ENCODE data around the gene RAB36. TPM values are rescaled to one million over a fixed set of nuclear protein-coding genes. Genes with fewer than 3 reads are reported as not detected.

The RAB36 gene
- total RNA-seq, 4 donors from 2014 or later = 1.0 to 2.5 (median 1.7) TPM; not detected in 1

GRCh38 chr22:23154461-23154860 lies 9.2 kb downstream of the RAB36 start:
- Histone ChIP-seq H3K4me3 (no peak overlapping the region), H3K27me3 (no peaks in the 10 kb centered on the region), H3K27ac (no peak overlapping the region), H3K36me3 (no peaks in the 10 kb centered on the region), H3K9me3 (no peaks in the 10 kb centered on the region), H3K4me1 (peaks cover 0 to 4% (median 2%) of the 10 kb centered on the region in 4 donors)
- no peak for DNase-seq
- no peak for TF ChIP-seq POLR2A (IDR thresholded peaks at IDR 0.05)

- no peak for DNase-seq
- Histone ChIP-seq H3K27me3 (no peaks in the 10 kb centered on the region), H3K36me3 (no peaks in the 10 kb centered on the region), H3K4me1 (peaks cover 0 to 4% (median 2%) of the 10 kb centered on the region in 4 donors), H3K27ac (no peak overlapping the region), H3K9me3 (no peaks in the 10 kb centered on the region), H3K4me3 (no peak overlapping the region)
- TF ChIP-seq CTCF (IDR thresholded peaks at IDR 0.05) (no peak), POLR2A (IDR thresholded peaks at IDR 0.05) (no peak)
Measured at GRCh38 chr22:23155143-23155542, 9.9 kb downstream of the RAB36 start.

- DNase-seq = no peak
- Histone ChIP-seq H3K4me1 (peaks cover 0 to 4% (median 2%) of the 10 kb centered on the region in 4 donors), H3K36me3 (no peaks in the 10 kb centered on the region), H3K9me3 (no peaks in the 10 kb centered on the region), H3K4me3 (no peak overlapping the region), H3K27ac (no peak overlapping the region), H3K27me3 (no peaks in the 10 kb centered on the region)
- TF ChIP-seq POLR2A (IDR thresholded peaks at IDR 0.05) = no peak
- TF ChIP-seq CTCF (IDR thresholded peaks at IDR 0.05) = no peak
Measured at GRCh38 chr22:23155831-23156230, 10.6 kb downstream of the RAB36 start.

GRCh38 chr22:23156286-23156685 lies 11.0 kb downstream of the RAB36 start:
- Histone ChIP-seq H3K4me1 (peaks cover 0 to 4% (median 2%) of the 10 kb centered on the region in 4 donors), H3K9me3 (no peaks in the 10 kb centered on the region), H3K4me3 (no peak overlapping the region), H3K36me3 (no peaks in the 10 kb centered on the region), H3K27ac (no peak overlapping the region), H3K27me3 (no peaks in the 10 kb centered on the region)
- no peak for DNase-seq
- no peak for TF ChIP-seq CTCF (IDR thresholded peaks at IDR 0.05)

GRCh38 chr22:23157560-23158515 lies 12.6 kb downstream of the RAB36 start:
- H3K27ac ChIP-seq = no peak overlapping the region
- H3K36me3 ChIP-seq = no peaks in the 10 kb centered on the region
- H3K9me3 ChIP-seq = no peaks in the 10 kb centered on the region
- peaks cover 0 to 3% (median 0%) of the 10 kb centered on the region in 4 donors for H3K4me1 ChIP-seq
- no peak overlapping the region for H3K4me3 ChIP-seq
- DNase-seq = no peak
- H3K27me3 ChIP-seq = no peaks in the 10 kb centered on the region
- TF ChIP-seq POLR2A (IDR thresholded peaks at IDR 0.05) (no peak), CTCF (IDR thresholded peaks at IDR 0.05) (no peak)

- no peak overlapping the region for H3K27ac ChIP-seq
- no peaks in the 10 kb centered on the region for H3K27me3 ChIP-seq
- no peaks in the 10 kb centered on the region for H3K36me3 ChIP-seq
- DNase-seq = no peak
- TF ChIP-seq POLR2A (IDR thresholded peaks at IDR 0.05) = no peak
- TF ChIP-seq CTCF (IDR thresholded peaks at IDR 0.05) = no peak
- no peak overlapping the region for H3K4me3 ChIP-seq
- H3K9me3 ChIP-seq = no peaks in the 10 kb centered on the region
- no peaks in the 10 kb centered on the region for H3K4me1 ChIP-seq
Measured at GRCh38 chr22:23158516-23159290, 13.4 kb downstream of the RAB36 start.
